Stimulated activated CD4-positive, alpha-beta T cell treated with anti-CD3 and anti-CD28 coated beads, TNF-alpha, amount 100 ng/mL, for 4 hours (primary cell): ENCODE results near the gene TTC7B.

Experiments used
- DNase-seq, 3 experiments: peaks; one replicate each; pipeline ENCODE4 v3.0.0-alpha.2; 2020; ENCODE audit warnings: low read depth in 3 of 3

The TTC7B gene

DNA sequence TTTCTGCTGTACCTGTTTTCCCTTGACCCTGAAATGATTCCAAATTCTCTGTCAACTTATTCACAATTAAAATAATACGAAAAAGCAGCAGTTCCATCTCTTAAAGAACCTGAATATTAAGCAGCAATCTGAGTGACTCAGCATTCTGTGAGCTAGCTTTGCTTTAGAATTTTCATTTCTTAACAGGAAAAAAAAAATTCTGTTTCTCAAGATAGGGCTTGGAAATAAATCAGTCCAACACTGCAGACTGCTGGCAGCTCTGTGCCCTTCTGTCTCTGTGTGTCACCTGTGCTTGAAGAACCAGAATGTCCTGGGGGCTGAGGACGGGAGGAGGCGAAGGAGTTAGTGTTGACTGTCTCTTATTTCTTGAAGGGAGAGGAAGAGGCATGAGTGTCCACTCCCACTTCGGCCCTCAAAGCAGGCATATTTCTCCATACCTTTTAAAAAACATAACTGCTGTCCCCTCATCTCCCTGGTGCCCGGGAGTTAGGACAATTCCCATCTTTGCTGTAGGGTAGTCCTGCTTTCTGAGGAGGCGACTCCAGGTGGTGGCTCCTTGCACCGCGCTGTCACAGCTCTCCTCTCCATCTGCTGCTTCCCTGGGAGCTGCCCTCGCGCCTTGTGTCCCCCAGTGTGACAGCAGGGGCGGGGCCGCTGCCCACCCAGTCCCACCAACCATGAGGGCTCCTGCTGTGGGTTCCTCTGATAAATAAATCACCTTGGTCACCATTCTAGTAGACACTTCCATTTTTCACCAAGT is 216.3 kb downstream of the TTC7B start:
- DNase-seq: no peak

GRCh38 chr14:90599339-90599738 is 216.9 kb downstream of the TTC7B start:
- DNase-seq: no peak

- DNase-seq: no peak
These were observed 218.3 kb downstream of the TTC7B start for GRCh38 chr14:90597961-90598360.

- no peak for DNase-seq
These were observed 219.5 kb downstream of the TTC7B start for GRCh38 chr14:90596733-90597132.

DNA sequence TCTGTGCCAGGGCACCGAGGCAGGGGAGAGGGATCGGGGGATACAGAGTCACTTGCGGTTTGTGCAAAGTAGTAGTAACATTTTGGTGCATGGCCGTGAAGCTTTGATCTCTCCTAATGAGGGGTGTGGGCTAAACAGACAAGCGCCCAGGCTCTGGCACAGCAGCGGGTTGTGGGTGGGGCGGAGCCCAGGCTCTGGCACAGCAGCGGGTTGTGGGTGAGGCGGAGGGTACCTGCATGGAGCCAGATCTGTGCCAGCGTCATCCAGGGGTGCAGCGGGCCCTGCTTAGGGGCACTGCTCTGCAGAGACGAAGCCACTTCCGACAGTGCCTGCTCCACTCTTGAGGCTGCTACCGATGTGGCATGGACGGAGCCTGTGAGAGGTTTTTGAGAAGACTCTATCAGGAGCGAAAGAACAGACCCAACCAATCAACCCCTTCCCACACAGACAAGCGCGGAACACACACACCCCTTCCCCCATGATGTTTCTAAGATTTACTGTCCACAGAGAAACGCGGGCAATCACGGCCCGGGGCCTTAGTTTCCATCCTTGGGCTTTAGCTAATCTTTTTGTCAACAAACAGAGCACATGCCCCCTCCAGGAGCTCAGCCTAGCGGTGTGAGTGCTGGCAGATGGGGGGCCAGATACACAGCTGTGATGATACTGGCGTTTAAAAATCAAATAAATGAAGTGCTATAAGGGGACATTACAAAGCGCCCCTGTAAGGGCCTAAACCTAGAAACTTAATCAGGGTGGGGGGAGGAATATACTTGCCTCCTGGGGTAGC is 222.8 kb downstream of the TTC7B start:
- no peak for DNase-seq

- DNase-seq: no peak
These were observed 223.6 kb downstream of the TTC7B start for GRCh38 chr14:90592655-90593054.

- no peak for DNase-seq
These were observed 228.3 kb downstream of the TTC7B start for GRCh38 chr14:90587918-90588317.

- no peak for DNase-seq
These were observed 228.8 kb downstream of the TTC7B start for GRCh38 chr14:90587252-90587910.

DNA sequence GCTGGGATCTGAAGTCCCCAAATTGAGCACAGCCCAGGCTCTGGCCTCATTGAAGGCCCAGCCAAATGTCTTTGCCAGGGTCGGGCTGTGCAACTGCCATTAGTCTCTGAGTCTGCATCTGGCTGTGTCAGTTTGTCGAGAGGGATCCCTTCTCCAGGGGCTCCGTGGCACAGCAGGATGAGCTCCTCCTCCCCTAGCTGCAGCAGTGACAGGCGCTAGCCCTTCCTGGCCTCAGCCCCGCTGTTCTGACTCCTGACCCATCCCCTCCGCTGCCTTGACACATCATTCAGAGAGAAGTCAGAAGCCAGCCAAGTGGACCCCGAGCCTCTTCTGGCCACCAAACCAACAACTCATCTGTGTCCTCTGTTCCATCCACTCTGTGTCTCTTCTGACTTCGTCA is 231.1 kb downstream of the TTC7B start:
- DNase-seq: no peak

GRCh38 chr14:90583916-90584605 is 232.2 kb downstream of the TTC7B start:
- no peak for DNase-seq

DNA sequence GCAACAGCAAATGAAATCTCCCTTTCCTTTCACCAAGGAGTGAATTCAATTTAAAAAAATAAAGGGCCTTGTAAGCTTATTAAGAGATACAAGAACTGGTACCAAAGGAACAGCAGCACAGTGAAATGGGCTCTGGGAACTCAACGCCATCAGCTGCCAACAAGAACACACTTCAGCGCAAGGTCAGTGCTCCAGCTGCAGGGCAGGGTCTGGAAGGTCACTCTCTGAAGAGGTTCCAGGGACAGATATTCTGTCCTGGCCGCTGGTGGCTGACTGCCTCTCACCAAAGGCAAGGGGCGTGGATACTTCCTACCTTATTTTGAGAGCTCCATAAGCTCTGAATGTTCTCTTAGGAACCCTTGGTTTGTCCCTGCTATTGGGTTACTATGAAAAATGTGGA is 232.8 kb downstream of the TTC7B start:
- DNase-seq: no peak

GRCh38 chr14:90582166-90582565 is 234.1 kb downstream of the TTC7B start:
- no peak for DNase-seq

DNA sequence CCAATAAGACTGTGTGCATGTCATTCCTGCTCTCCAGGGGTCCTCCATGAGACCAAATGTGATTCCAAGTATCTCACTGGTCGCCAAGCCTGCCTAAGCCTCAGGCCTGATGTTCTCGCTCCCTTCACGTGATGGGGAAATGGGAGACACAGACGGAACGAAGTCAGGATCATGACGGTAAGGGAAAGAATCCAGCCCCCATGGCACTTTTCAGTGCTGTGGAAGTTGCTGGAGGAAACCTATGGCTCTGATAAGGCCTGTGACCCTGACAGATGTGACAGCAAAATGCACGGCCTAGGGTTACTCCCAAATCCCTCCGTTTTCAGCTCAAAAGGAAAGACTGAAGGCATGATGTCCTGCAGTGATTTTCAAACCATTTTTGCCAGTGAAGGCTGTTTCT is 234.5 kb downstream of the TTC7B start:
- no peak for DNase-seq

DNA sequence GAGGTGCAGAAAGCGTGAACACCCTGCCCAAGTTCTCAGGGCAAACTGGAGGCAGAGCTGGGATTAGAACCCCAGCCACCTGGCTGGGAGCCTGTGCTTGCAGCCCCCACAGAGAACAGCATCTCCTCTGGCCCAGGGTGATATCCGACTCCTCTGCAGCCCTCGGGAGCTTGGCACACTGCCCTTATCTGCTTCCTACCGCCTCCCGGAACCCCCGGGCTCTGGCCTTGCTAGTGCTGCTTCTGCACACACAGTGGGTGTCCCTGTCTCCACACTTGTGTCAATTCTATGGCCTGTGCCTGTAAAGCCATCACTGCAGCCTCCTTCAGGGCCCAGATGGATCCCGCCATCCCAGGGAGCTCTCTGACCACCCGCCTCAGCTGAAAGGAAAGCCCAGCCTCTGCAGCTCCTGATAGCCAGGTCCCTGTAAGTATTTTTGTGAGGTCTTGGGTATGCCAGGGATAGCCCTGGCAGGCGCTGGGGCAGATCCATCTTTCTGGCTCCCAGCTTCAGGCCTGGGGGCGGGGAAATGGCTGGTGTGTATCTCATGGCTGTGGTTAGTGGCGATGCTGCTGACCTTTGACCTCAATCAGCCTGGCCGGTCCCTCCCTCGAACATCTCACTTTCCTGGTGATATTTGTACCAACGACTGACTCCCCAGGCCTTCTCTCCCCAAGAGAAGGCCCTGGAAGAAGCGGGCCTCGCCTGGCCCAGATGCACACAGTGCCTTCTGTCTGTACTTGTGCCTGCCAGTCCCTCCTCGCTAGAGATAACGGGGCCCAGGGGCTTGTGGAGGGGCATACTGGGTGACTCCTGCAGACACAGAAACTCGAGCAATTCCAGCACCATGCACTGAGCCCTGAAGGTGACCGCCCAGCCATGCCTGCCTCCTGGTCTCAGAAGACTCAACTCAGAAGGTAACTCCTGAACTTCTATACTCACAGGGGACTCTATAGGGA is 235.6 kb downstream of the TTC7B start:
- no peak for DNase-seq

GRCh38 chr14:90579816-90580215 is 236.4 kb downstream of the TTC7B start:
- no peak for DNase-seq

GRCh38 chr14:90579088-90579487 is 237.1 kb downstream of the TTC7B start:
- no peak for DNase-seq

DNA sequence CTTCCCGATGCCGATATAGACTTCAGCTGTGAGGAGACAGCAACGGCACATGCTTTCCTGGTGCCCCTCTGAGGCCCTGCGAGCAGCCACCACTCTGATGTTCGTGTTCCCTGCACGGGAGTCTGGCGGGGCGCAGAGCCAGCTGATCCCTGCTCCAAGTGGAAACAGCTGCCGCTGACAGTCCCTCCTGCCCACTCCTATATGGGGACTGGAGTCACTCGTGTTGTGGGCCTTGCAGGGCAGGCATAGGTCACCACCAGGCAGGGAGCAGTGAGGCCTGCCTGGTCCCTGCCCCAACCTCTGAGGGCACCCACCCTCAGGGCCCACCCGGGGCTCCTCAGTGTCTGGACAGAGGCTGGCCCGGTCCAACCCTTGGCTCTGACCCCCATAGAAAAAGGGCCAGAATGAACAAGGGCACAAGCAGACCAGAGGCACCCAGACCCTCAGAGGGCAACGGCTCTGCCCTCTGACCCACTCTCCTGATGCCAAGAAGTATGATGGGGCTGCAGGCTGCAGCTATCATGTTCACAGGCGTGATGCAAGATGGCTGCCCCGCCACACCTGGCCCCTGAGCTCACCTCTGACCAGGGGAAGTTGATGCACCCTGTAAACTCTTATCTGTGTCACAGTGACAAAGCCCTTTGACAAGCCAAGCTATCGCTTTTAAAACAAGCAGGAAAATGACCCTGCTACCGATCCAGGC is 237.8 kb downstream of the TTC7B start:
- DNase-seq: no peak

DNA sequence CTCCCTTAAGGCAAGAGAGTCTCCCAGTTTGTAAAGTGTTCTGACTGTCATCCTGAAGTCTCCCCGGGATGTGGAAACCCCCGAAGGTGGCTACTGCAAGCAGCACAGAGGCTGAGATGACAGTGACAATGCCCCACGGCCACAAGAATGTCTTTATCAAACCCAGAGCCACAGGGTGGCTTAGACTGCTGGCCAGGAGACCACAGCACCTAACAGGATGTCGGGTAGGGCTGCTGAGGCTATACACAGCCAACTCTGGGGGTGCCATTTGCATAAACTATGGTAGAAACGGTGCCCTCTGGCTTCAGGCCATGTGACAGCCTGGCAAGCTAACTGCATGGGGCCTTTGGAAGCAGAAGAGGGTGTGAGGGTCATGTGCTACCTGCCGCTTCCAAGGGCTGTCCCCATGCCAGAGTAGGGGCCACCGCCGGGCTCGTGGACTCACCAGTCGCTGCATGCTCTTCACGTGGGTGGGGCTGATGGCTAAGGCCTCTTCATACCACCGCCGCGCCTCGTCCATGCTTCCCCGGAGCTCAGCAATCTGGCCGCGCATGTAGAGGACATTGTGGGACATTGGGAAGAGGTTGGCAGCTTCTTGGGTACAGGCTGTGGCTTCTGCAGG is 238.5 kb downstream of the TTC7B start:
- no peak for DNase-seq

DNA sequence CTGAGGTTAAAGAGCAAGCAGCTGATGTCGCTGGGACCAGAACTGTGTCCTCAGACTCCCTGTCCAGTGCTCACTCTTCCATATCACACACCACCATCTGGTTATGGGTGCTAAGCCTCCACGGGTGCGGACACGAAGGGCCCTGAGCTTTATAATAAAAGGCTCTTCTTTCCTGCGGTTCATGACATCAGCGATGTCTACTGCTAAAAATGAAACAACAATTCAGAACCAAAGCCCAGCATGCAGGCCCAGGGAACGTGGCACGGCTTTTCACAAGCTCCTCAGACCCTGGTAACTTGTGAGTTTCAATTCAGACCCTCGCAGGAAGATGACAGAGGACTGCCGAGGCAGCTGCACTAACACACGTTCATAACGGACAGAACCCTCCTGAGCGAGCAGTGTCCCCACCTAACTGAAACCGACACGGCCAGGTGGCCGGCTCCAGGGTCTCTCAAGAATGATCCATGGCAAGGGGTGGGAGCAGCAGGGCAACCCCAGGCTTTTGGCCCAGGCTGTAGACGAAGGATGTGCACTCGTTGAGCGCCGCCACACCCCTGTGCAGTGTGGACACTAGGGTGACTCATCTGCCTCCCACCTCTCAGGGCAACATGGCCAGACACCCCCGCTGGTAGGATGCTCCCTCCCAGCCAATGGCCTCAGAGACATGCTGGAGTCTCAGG is 239.1 kb downstream of the TTC7B start:
- DNase-seq: no peak
